GM06990 (cell line): ENCODE results near the gene GFAP.

Source experiments
- DNase-seq: peaks from one replicate; pipeline ENCODE4 v3.0.0-alpha.2; 2011; ENCODE audit not compliant: insufficient read length; ENCODE audit errors: extremely low read depth
- H3K27me3 ChIP-seq: replicated peaks from 2 replicates; pipeline ENCODE4 v1.6.0; 2011; ENCODE audit warnings: low read length; ENCODE audit not compliant: control insufficient read depth, insufficient read depth
- H3K36me3 ChIP-seq: 2 replicates; pipeline ENCODE4 v1.5.1; 2011; ENCODE audit warnings: low read length; ENCODE audit not compliant: control insufficient read depth, insufficient read depth
- H3K4me3 ChIP-seq: replicated peaks from 2 replicates; pipeline ENCODE4 v1.5.1; 2011; ENCODE audit warnings: low read depth, mild to moderate bottlenecking, control low read depth, low read length
- TF ChIP-seq, protein P1 (sequence below): IDR thresholded peaks from 2 replicates; pipeline ENCODE4 v1.5.1; 2011; ENCODE audit warnings: low read length, control low read depth, mild to moderate bottlenecking, inconsistent platforms; ENCODE audit not compliant: insufficient read depth, poor library complexity, severe bottlenecking

Gene GFAP

GRCh38 chr17:44915321-44915726 lies at the start of gene GFAP:
Gene GFAP, minus strand, starts transcription at chr17:44915500. Its CDS starts 14 bp downstream, at chr17:44915486.
- Histone ChIP-seq H3K4me3 (no peak within 1 kb of the TSS), H3K36me3 (no peaks in the 10 kb centered on the region), H3K27me3 (no peaks in the 10 kb centered on the region)
- no peak for DNase-seq
- TF ChIP-seq, protein P1, sequence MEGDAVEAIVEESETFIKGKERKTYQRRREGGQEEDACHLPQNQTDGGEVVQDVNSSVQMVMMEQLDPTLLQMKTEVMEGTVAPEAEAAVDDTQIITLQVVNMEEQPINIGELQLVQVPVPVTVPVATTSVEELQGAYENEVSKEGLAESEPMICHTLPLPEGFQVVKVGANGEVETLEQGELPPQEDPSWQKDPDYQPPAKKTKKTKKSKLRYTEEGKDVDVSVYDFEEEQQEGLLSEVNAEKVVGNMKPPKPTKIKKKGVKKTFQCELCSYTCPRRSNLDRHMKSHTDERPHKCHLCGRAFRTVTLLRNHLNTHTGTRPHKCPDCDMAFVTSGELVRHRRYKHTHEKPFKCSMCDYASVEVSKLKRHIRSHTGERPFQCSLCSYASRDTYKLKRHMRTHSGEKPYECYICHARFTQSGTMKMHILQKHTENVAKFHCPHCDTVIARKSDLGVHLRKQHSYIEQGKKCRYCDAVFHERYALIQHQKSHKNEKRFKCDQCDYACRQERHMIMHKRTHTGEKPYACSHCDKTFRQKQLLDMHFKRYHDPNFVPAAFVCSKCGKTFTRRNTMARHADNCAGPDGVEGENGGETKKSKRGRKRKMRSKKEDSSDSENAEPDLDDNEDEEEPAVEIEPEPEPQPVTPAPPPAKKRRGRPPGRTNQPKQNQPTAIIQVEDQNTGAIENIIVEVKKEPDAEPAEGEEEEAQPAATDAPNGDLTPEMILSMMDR, result no peak

DNA sequence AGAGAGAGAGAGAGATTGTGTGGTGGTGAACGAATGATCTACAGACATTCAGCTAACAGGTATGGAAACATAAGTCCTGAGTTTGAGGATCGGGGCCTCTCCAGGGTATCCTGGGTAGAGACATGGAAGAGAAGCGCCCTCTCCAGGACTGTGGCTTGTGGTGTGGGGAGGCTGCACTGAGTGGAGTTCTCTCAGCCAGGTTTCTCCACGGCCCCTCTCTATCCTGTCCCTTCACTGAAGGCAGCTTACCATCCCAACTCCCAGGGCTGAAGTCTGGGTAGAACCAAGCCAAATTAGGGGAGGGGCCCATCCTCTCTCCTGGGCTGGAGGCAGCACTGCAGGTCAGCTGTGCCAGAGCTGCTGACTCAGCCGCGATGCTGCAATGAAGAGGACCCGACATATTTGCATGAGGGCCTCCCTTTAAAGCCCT lies 46.6 kb upstream of the GFAP start:
- Histone ChIP-seq H3K27me3 (peaks cover 2% of the 10 kb centered on the region; the same call in 1 of the 2 replicates), H3K36me3 (no peaks in the 10 kb centered on the region), H3K4me3 (no peak overlapping the region)
- TF ChIP-seq, protein P1, result peak; percentile 3
- no peak for DNase-seq

DNA sequence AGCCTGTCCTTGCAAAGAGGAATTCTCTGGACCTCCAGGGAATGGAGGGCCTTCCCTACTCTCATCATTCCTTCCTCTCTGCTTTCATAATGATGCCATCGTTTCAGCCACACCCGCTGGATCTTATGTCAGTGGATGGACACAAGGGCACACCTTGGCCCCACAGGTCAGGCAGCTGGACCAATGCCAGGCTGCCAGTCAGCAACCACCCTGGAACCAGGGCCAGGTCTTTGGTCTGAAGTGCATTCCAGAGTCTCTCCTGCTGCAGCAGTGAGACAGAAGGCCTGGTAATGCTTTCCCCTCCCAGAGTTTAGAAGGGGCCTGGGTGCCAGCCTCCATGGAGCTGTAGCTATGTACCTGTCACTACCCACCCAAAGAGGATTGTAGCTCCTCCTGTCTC lies 45.4 kb upstream of the GFAP start:
- Histone ChIP-seq H3K27me3 (peaks cover 2% of the 10 kb centered on the region; the same call in 1 of the 2 replicates), H3K36me3 (no peaks in the 10 kb centered on the region), H3K4me3 (no peak overlapping the region)
- DNase-seq, result no peak
- TF ChIP-seq, protein P1, result no peak

DNA sequence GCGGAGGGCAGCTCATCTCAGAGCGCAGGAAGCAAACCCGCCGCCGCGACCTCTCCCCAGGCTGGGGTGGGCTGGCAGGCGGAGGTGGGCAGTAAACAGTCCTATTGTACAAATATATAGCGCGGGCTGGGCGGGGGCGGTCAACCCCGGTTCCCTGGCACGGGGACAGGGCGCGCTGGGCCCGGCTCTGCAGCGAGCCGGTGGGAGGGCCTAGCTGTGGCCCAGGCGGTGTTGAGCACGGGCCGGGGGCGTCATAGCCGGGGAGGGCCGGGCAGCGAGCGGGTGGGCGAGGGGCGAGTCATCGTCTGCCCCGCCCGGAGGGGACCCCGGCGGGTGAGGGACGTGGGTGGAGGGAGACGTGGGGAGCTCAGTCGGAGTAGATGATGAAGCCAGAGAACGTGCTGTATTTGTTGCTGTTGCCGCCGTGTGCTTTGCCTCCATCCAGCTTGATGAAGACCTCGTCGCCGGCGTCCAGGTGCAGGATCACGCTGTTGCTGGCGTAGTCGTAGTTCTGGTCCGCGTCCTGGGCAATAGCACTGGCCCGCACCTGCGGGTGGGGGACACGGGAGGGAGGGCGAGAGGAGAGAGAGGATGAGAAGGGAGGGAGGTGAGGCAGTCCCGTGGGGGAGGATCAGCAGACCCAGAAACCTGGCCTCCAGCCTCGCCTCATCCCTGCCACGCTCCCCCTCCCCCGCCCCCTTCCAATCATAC lies 44.7 kb upstream of the GFAP start:
- H3K27me3 ChIP-seq, result peaks cover 2% of the 10 kb centered on the region; the same call in 1 of the 2 replicates
- H3K36me3 ChIP-seq, result no peaks in the 10 kb centered on the region
- TF ChIP-seq, protein P1, result no peak
- no peak for DNase-seq
- H3K4me3 ChIP-seq, result no peak overlapping the region

- Histone ChIP-seq H3K4me3 (no peak overlapping the region), H3K36me3 (no peaks in the 10 kb centered on the region), H3K27me3 (peaks cover 2% of the 10 kb centered on the region; the same call in 1 of the 2 replicates)
- no peak for DNase-seq
- TF ChIP-seq, protein P1, result no peak
These were observed 42.0 kb upstream of the GFAP start for GRCh38 chr17:44956998-44957981.
